ENCODE data around the gene SUSD2. TPM values are rescaled to one million over a fixed set of nuclear protein-coding genes. Genes with fewer than 3 reads are reported as not detected.
"Not testable (repeated sequence)": the region's sequence is repeated elsewhere in the genome, so short reads cannot be mapped to it uniquely, and the experiment has no call there.

The SUSD2 gene
- 3.1 TPM for total RNA-seq
- long read RNA-seq, partial matches to known transcripts = 1 of 1 reads
- long read RNA-seq, other reads (novel, unspliced or antisense) = 0 of 1 reads

- DNase-seq (ENCODE audit: low spot score) = no peak
- intact Hi-C loops (cut with DNase I) = no loop called here
Observed at GRCh38 chr22:24181088-24181995, at the start of gene SUSD2. Gene SUSD2, plus strand, starts transcription at chr22:24181487. Its CDS starts 33 bp downstream, at chr22:24181520.

- intact Hi-C loops (cut with DNase I) = no loop called here
- no peak for DNase-seq (ENCODE audit: low spot score)
Observed at GRCh38 chr22:24133187-24133965, 47.9 kb upstream of the SUSD2 start.

GRCh38 chr22:24134090-24134846 is 47.0 kb upstream of the SUSD2 start:
- no peak for DNase-seq (ENCODE audit: low spot score)

GRCh38 chr22:24136533-24136932 is 44.8 kb upstream of the SUSD2 start:
- not testable (repeated sequence) for DNase-seq (ENCODE audit: low spot score)

More at GRCh38 chr22:24134090-24134846, 47.0 kb upstream of the SUSD2 start:
- intact Hi-C loops (cut with DNase I) = no loop called here

GRCh38 chr22:24137595-24137994 is 43.7 kb upstream of the SUSD2 start:
- DNase-seq (ENCODE audit: low spot score) = no peak
- intact Hi-C loops (cut with DNase I) = no loop called here

More at GRCh38 chr22:24136533-24136932, 44.8 kb upstream of the SUSD2 start:
- intact Hi-C loops (cut with DNase I) = not testable (repeated sequence)

- no peak for DNase-seq (ENCODE audit: low spot score)
- intact Hi-C loops (cut with DNase I) = no loop called here
Observed at GRCh38 chr22:24138649-24139420, 42.5 kb upstream of the SUSD2 start.

GRCh38 chr22:24140357-24140756 is 40.9 kb upstream of the SUSD2 start:
- intact Hi-C loops (cut with DNase I) = no loop called here
- DNase-seq (ENCODE audit: low spot score) = no peak

- no peak for DNase-seq (ENCODE audit: low spot score)
- intact Hi-C loops (cut with DNase I) = no loop called here
Observed at GRCh38 chr22:24141586-24141985, 39.7 kb upstream of the SUSD2 start.

- no peak for DNase-seq (ENCODE audit: low spot score)
- intact Hi-C loops (cut with DNase I) = no loop called here
Observed at GRCh38 chr22:24142241-24142640, 39.0 kb upstream of the SUSD2 start.

GRCh38 chr22:24142831-24143230 is 38.5 kb upstream of the SUSD2 start:
- no peak for DNase-seq (ENCODE audit: low spot score)
- intact Hi-C loops (cut with DNase I) = no loop called here

- intact Hi-C loops (cut with DNase I) = no loop called here
Observed at GRCh38 chr22:24144056-24144777, 37.1 kb upstream of the SUSD2 start.

GRCh38 chr22:24144778-24145085 is 36.6 kb upstream of the SUSD2 start:
- DNase-seq (ENCODE audit: low spot score) = no peak
- intact Hi-C loops (cut with DNase I) = no loop called here

More at GRCh38 chr22:24144056-24144777, 37.1 kb upstream of the SUSD2 start:
- DNase-seq (ENCODE audit: low spot score) = no peak

- intact Hi-C loops (cut with DNase I) = no loop called here
- DNase-seq (ENCODE audit: low spot score) = no peak
Observed at GRCh38 chr22:24145446-24146193, 35.7 kb upstream of the SUSD2 start.

GRCh38 chr22:24146194-24146616 is 35.1 kb upstream of the SUSD2 start:
- intact Hi-C loops (cut with DNase I) = no loop called here
- DNase-seq (ENCODE audit: low spot score) = no peak

- intact Hi-C loops (cut with DNase I) = no loop called here
- no peak for DNase-seq (ENCODE audit: low spot score)
Observed at GRCh38 chr22:24146791-24147353, 34.4 kb upstream of the SUSD2 start.

- DNase-seq (ENCODE audit: low spot score) = no peak
- intact Hi-C loops (cut with DNase I) = no loop called here
Observed at GRCh38 chr22:24147666-24148065, 33.6 kb upstream of the SUSD2 start.
